Stimulated activated naive CD4-positive, alpha-beta T cell treated with Interleukin-2 at 50 U/mL for 16 hours (primary cell): ENCODE measurements around the gene ZBTB40.

Experiments used
- DNase-seq: peaks from one replicate; lab custom pipeline; 2025; lab: John Stamatoyannopoulos, UW

The ZBTB40 gene

GRCh38 chr1:22434717-22435116, 16.9 kb upstream of the ZBTB40 start:
- DNase-seq: no peak

GRCh38 chr1:22436948-22437347, 14.7 kb upstream of the ZBTB40 start:
- DNase-seq: no peak

- no peak for DNase-seq
Observed at GRCh38 chr1:22437573-22437972, 14.1 kb upstream of the ZBTB40 start.

- no peak for DNase-seq
Observed at GRCh38 chr1:22440582-22440981, 11.1 kb upstream of the ZBTB40 start.

GRCh38 chr1:22442212-22442894, 9.3 kb upstream of the ZBTB40 start:
- DNase-seq: no peak

- DNase-seq: no peak
Observed at GRCh38 chr1:22443332-22443731, 8.3 kb upstream of the ZBTB40 start.

GRCh38 chr1:22444856-22445255, 6.8 kb upstream of the ZBTB40 start:
- no peak for DNase-seq

GRCh38 chr1:22447621-22448111, 4.0 kb upstream of the ZBTB40 start:
- DNase-seq: no peak

- no peak for DNase-seq
Observed at GRCh38 chr1:22449636-22450035, 2.0 kb upstream of the ZBTB40 start.

- no peak for DNase-seq
Observed at GRCh38 chr1:22450351-22451021, 1.2 kb upstream of the ZBTB40 start.

- peak; percentile 2 for DNase-seq
Observed at GRCh38 chr1:22452481-22452957, 868 bp downstream of the ZBTB40 start.

GRCh38 chr1:22453181-22453580, 1.5 kb downstream of the ZBTB40 start:
- no peak for DNase-seq

GRCh38 chr1:22454476-22455056, 2.9 kb downstream of the ZBTB40 start:
- DNase-seq: no peak

GRCh38 chr1:22457345-22457744, 5.7 kb downstream of the ZBTB40 start:
- no peak for DNase-seq

- DNase-seq: no peak
Observed at GRCh38 chr1:22457836-22458235, 6.2 kb downstream of the ZBTB40 start.

GRCh38 chr1:22461100-22461499, 9.4 kb downstream of the ZBTB40 start:
- DNase-seq: no peak

- no peak for DNase-seq
Observed at GRCh38 chr1:22461678-22462527, 10.3 kb downstream of the ZBTB40 start.

- no peak for DNase-seq
Observed at GRCh38 chr1:22462928-22463327, 11.3 kb downstream of the ZBTB40 start.

- no peak for DNase-seq
Observed at GRCh38 chr1:22465015-22465565, 13.4 kb downstream of the ZBTB40 start.

GRCh38 chr1:22465671-22466070, 14.0 kb downstream of the ZBTB40 start:
- no peak for DNase-seq

- no peak for DNase-seq
Observed at GRCh38 chr1:22470227-22470626, 18.6 kb downstream of the ZBTB40 start.

- no peak for DNase-seq
Observed at GRCh38 chr1:22471078-22471477, 19.4 kb downstream of the ZBTB40 start.
